IPS-18a (cell line): ENCODE results near the gene RGP1.

Experiments
- H3K27ac ChIP-seq: one replicate; pipeline ENCODE4 v1.5.1; 2013; ENCODE audit warnings: low read length
- H3K27me3 ChIP-seq: one replicate; pipeline ENCODE4 v1.6.1; 2013; ENCODE audit warnings: mild to moderate bottlenecking, low read length; ENCODE audit not compliant: control insufficient read depth, insufficient read depth
- H3K36me3 ChIP-seq: one replicate; pipeline ENCODE4 v1.6.1; 2013; ENCODE audit warnings: low read depth, low read length; ENCODE audit not compliant: control insufficient read depth
- H3K4me1 ChIP-seq: one replicate; pipeline ENCODE4 v1.6.1; 2013; ENCODE audit warnings: low read depth, low read length; ENCODE audit not compliant: control insufficient read depth
- H3K4me3 ChIP-seq: one replicate; pipeline ENCODE4 v1.5.1; 2013; ENCODE audit warnings: low read length
- H3K9ac ChIP-seq: one replicate; pipeline ENCODE4 v1.6.1; 2013; ENCODE audit warnings: mild to moderate bottlenecking, low read length, moderate library complexity
- H3K9me3 ChIP-seq: one replicate; pipeline ENCODE4 v1.6.1; 2013; ENCODE audit warnings: low read depth, low read length; ENCODE audit not compliant: control insufficient read depth

RGP1 gene

DNA sequence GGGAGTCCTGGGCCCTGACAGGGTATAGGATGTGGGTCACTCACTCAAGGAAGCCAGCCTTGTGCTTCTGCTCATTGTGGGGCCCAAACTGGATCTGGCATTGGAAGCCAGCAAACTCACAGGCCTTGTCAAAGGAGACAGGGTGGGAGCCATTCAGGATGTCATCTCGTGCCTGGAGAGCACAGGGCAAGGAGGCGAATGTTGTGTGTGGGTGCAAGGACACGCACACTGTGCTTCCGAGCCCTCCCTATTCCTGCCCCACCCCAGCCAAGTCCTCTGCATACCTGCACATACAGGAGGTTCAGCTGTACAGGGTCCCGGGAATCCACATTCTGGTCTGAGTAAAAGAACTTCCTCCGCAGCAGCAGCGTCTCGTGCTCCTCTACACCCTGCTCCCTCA lies 25.2 kb upstream of the RGP1 start:
- H3K36me3 ChIP-seq, result peaks cover 58% of the 10 kb centered on the region
- peaks cover 20% of the 10 kb centered on the region for H3K4me1 ChIP-seq
- H3K27ac ChIP-seq, result no peak overlapping the region
- no peaks in the 10 kb centered on the region for H3K27me3 ChIP-seq
- H3K4me3 ChIP-seq, result no peak overlapping the region
- H3K9ac ChIP-seq, result no peak overlapping the region
- no peaks in the 10 kb centered on the region for H3K9me3 ChIP-seq

DNA sequence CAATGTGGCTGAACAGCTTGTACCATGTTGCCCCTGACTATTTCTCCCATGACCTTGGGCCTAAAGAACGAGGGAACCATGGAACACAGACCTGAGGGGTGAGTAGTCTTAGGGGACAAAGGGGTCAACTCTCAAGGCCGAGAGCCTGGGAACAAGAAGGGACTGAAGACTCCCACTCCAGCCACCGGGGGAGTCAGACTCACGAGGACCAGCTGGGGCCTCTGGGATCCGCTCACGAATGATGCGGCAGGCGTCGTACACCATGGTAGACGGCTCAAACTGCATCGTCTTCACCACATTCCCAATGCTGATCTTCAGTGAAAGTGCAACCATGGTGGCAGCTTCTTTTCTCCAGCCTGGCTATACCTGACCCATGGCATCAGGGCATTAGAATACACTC lies 23.7 kb upstream of the RGP1 start:
- Histone ChIP-seq H3K36me3 (peaks cover 44% of the 10 kb centered on the region), H3K27me3 (no peaks in the 10 kb centered on the region), H3K27ac (no peak overlapping the region), H3K4me1 (peaks cover 34% of the 10 kb centered on the region), H3K9me3 (no peaks in the 10 kb centered on the region), H3K4me3 (no peak overlapping the region), H3K9ac (no peak overlapping the region)

DNA sequence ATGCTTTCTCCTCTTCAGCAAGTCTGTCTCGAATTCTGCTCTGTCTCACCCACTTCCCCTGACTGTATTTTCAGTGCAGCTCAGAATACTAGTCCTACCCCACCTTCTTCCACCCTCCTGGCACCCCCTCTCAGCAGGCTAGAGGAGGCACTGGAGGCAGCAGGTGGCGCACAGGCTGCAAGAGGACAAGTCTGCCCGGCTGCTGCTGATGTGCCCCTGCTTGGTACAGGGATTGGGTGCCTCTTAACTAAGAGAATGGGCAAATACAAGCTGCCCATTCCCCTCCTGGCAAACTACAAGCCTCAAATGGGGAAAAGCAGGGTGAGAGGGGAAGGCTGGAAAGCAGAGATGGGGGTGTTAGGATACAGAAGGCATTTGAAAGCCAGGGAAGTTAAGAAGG lies 22.2 kb upstream of the RGP1 start:
- Histone ChIP-seq H3K4me3 (no peak overlapping the region), H3K27me3 (no peaks in the 10 kb centered on the region), H3K36me3 (peaks cover 28% of the 10 kb centered on the region)

DNA sequence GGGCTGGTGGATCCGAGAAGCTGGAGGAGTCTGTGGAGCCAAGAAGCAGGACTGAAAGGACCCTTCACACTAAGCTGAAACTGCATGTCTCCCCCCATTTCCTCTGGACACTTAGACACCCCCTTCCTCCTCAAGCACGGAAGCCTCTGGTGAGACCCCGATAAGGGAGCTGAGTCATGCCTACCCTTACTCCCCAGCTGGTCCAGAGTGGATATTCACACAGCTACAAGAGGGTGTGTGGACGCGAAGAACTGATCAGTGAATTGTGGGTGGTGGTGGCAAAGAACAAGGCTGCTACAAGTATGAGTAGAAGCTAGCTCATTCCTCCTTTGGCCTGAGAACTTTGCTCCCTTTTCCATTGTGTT lies 21.4 kb upstream of the RGP1 start:
- peaks cover 44% of the 10 kb centered on the region for H3K4me1 ChIP-seq
- no peaks in the 10 kb centered on the region for H3K9me3 ChIP-seq
- H3K36me3 ChIP-seq, result peaks cover 21% of the 10 kb centered on the region
- peak overlapping the region; percentile 41 for H3K4me3 ChIP-seq
- H3K27me3 ChIP-seq, result no peaks in the 10 kb centered on the region
- H3K27ac ChIP-seq, result peak overlapping the region; percentile 70
- H3K9ac ChIP-seq, result peak overlapping the region; percentile 35

More for the DNA sequence above, 22.2 kb upstream of the RGP1 start:
- Histone ChIP-seq H3K9me3 (no peaks in the 10 kb centered on the region), H3K27ac (peak overlapping the region; percentile 19), H3K9ac (no peak overlapping the region), H3K4me1 (peaks cover 44% of the 10 kb centered on the region)

DNA sequence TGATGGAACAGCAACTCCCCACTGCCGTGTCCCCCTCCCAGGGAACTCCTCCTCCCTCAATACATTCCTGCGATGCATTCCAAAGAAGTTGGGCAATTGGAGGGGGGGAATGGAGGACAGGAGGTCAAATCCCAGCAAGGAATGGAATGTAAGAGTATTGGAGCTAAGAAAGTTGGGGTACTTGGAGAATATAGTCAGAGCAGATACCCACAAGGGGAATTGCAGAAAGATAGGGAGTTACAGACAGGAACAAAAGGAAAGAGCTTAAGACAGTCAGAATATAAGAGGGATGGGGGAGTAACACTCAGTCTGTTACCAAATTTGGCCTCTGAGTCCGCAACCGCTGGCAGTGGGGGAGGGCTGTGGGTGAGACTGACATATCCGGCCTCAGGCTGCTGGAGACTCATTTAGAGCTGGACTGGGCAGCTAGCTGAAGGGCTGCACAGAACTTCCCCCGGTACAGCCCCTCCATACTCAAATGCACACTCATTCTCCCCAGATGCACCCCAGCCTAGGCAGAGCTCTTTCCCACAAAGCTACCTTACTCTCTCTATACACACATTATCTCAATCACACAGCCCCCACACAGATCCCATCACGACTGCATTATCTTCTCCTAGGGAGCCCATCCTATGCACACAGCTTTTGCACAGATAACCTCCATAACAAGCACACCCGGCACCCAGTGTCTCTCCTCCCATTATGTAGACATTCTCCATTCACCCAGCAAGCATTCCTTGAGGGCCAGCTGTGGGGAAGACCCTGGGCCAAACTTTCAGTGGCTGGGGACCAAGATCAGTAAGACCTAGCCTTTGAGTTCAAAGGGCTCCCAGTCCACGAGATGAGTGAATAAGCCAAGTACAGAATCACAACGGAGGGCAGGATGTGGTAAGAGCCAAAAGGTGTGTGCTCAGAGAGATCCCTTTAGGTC lies 20.8 kb upstream of the RGP1 start:
- H3K9ac ChIP-seq, result peak overlapping the region; percentile 21
- H3K27me3 ChIP-seq, result no peaks in the 10 kb centered on the region
- H3K27ac ChIP-seq, result peak overlapping the region; percentile 70
- H3K9me3 ChIP-seq, result no peaks in the 10 kb centered on the region
- H3K36me3 ChIP-seq, result peaks cover 18% of the 10 kb centered on the region
- peak overlapping the region; percentile 41 for H3K4me3 ChIP-seq
- H3K4me1 ChIP-seq, result peaks cover 44% of the 10 kb centered on the region

DNA sequence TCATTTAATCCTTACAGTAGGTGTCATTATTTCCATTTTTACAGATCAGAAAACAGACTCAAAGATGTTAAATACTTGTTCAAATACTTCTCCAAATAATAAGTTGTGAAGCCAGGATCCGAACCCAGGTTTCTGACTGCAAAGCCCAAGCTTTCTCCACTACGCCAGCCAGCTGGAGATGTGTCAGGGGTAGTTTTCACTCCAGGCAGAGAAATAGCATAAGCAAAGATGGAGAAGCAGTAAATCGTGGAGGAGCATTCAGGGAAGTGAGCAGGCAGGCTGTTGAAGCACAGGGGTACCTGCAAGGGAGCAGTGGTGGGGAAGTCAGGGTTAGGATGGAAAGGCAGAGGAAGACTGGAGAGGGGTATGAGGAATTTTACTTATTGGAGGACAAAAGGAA lies 20.0 kb upstream of the RGP1 start:
- no peaks in the 10 kb centered on the region for H3K27me3 ChIP-seq
- H3K4me3 ChIP-seq, result peak overlapping the region; percentile 18
- no peaks in the 10 kb centered on the region for H3K9me3 ChIP-seq
- H3K27ac ChIP-seq, result no peak overlapping the region
- peaks cover 11% of the 10 kb centered on the region for H3K36me3 ChIP-seq
- peaks cover 48% of the 10 kb centered on the region for H3K4me1 ChIP-seq
- H3K9ac ChIP-seq, result no peak overlapping the region

DNA sequence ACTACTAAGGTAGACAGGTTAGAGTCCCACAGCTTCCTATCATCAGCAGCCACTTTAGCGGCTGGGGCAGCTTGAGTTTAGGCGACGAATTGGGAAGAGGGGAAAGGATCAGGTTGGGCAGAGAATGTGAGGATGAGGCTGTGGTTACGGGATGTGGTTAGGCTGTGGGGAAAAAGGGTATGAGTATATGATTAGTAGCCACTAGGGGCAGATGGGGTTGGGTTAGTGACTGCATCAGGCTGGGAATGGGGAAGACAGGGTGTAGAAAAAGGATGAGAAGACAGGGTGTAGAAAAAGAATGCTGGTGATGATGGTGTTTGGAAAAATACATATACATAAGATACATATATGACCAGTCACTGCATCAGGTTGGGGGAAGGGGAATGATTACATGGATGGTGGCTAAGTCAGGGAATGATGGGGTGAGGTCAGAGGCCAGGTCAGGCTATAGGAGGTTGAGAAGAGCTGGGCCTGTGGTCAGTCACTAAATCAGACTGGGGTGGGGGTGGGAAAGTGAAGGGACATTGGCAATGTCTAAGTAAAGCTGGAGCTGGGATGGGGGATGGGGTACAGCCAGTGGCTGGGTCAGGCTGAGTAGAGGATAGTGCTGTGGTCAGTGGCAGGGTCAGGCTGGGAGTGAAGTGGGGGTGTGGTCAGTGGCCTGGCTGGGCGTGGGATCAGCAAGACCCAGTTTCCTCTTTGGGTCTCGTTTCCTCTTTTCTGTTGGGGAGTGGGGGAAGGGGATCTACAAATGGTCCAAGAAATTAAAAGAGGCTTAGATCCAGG lies 19.2 kb upstream of the RGP1 start:
- Histone ChIP-seq H3K9ac (no peak overlapping the region), H3K4me3 (peak overlapping the region; percentile 18), H3K9me3 (no peaks in the 10 kb centered on the region), H3K4me1 (peaks cover 48% of the 10 kb centered on the region), H3K36me3 (peaks cover 9% of the 10 kb centered on the region), H3K27me3 (no peaks in the 10 kb centered on the region), H3K27ac (no peak overlapping the region)

DNA sequence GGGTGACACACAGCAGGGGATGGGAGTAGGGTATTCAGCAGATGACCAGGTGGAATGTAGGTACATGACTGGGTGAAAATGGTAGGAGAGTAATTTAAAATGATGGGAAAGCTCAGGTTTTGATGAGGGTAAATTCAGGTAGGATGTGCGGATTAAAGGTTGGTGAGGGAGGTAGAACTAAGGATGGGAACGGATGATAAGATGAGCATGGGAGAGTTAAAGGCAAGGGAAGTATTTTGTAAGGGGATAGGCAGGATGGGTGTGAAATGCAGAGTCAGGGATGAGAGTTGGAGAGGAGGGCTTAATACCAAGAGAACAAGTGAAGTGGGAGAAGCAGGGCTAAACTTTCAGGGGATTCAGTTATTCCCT lies 18.6 kb upstream of the RGP1 start:
- H3K4me1 ChIP-seq, result peaks cover 48% of the 10 kb centered on the region
- H3K9ac ChIP-seq, result no peak overlapping the region
- no peak overlapping the region for H3K27ac ChIP-seq

DNA sequence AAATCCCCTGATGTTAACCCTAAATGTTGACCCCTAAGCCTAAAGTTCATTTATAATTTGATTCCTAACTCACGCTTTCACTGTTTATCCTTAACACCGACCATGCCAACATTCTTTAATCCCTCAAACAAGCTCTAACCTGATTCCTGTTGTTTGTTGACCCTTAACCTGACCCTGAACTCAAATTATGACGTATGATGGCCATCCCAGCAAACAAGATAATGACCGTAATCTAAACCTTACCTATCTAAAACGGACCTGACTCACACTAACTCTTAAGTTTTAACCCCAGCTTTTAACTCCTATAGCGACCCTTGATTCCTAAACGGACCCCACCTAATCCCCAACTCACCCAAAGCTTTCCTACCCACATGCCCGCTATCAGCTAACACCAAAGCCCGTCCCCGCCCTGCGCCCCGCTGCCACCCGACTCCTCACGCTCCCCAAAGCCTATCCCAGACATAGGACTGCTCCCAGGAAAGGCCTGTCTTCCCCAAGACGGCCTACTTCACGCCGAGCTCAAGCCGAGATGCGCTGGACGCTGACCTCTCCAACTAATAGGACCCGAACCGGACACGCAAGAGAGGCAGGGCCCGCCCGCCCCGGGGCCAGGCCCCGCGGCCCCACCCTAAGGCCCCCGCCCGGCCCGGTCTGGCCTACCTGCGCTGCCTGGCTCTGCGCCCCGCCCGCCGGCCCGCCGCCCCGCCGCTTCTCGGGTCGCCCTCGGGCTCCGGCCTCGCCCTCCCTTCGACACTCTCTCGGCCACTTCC lies 17.5 kb upstream of the RGP1 start:
- Histone ChIP-seq H3K4me3 (peak overlapping the region; percentile 93), H3K4me1 (peaks cover 47% of the 10 kb centered on the region), H3K27ac (peak overlapping the region; percentile 32), H3K9me3 (no peaks in the 10 kb centered on the region), H3K9ac (peak overlapping the region; percentile 77), H3K36me3 (peaks cover 23% of the 10 kb centered on the region), H3K27me3 (no peaks in the 10 kb centered on the region)

More for the DNA sequence above, 18.6 kb upstream of the RGP1 start:
- Histone ChIP-seq H3K36me3 (peaks cover 12% of the 10 kb centered on the region), H3K9me3 (no peaks in the 10 kb centered on the region), H3K4me3 (peak overlapping the region; percentile 93), H3K27me3 (no peaks in the 10 kb centered on the region)

DNA sequence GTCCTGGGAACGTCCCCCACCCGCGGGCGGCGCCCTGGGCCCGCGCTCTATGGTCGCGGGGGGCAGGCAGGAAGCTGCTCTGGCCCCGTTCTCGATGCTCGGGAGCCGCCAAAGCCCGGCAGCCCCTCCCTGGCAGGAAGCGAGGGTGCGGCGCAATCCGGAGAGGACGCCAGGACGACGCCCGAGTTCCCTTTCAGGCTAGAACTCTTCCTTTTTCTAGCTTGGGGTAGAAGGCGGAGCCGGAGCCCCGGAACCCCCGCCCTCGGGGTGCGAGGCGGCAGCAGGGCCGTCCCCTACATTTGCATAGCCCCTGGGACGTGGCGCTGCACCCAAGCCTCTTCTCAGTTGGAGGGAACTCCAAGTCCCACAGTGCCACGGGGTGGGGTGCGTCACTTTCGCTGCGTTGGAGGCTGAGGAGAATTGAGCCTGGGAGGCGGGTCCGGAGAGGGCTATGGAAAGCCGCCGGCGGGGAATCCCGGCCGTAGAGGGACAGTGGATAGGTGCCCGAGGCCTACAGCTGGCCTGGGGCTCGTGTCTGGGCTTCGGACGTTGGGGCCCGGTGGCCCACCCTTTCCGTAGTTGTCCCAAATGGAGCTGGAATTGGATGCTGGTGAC lies 16.8 kb upstream of the RGP1 start, which contains the start of the genes CREB3 and TLN1:
CREB3 (plus strand) TSS at position 482 of the 615 bp plus-strand sequence; CDS start at position 589, 107 bp downstream.
TLN1 (minus strand) TSS at position 11 of the 615 bp plus-strand sequence. CDS start 6,501 bp downstream, outside the sequence.
- Histone ChIP-seq H3K9ac (peak within 1 kb of the TSS; percentile 77), H3K27me3 (no peaks in the 10 kb centered on the region), H3K4me1 (peaks cover 40% of the 10 kb centered on the region), H3K9me3 (no peaks in the 10 kb centered on the region), H3K36me3 (peaks cover 30% of the 10 kb centered on the region), H3K4me3 (peak within 1 kb of the TSS; percentile 93), H3K27ac (peak within 1 kb of the TSS; percentile 52)
